Stimulated activated CD4-positive, alpha-beta T cell treated with anti-CD3 and anti-CD28 coated beads, Interleukin-2, amount 100 ng/mL, for 4 hours (primary cell): Measurements from ENCODE around the gene DDC.

Experiments used
- DNase-seq: peaks from one replicate; pipeline ENCODE4 v3.0.0-alpha.2; 2020; ENCODE audit warnings: low read depth

The DDC gene, protein sequence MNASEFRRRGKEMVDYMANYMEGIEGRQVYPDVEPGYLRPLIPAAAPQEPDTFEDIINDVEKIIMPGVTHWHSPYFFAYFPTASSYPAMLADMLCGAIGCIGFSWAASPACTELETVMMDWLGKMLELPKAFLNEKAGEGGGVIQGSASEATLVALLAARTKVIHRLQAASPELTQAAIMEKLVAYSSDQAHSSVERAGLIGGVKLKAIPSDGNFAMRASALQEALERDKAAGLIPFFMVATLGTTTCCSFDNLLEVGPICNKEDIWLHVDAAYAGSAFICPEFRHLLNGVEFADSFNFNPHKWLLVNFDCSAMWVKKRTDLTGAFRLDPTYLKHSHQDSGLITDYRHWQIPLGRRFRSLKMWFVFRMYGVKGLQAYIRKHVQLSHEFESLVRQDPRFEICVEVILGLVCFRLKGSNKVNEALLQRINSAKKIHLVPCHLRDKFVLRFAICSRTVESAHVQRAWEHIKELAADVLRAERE

DNA sequence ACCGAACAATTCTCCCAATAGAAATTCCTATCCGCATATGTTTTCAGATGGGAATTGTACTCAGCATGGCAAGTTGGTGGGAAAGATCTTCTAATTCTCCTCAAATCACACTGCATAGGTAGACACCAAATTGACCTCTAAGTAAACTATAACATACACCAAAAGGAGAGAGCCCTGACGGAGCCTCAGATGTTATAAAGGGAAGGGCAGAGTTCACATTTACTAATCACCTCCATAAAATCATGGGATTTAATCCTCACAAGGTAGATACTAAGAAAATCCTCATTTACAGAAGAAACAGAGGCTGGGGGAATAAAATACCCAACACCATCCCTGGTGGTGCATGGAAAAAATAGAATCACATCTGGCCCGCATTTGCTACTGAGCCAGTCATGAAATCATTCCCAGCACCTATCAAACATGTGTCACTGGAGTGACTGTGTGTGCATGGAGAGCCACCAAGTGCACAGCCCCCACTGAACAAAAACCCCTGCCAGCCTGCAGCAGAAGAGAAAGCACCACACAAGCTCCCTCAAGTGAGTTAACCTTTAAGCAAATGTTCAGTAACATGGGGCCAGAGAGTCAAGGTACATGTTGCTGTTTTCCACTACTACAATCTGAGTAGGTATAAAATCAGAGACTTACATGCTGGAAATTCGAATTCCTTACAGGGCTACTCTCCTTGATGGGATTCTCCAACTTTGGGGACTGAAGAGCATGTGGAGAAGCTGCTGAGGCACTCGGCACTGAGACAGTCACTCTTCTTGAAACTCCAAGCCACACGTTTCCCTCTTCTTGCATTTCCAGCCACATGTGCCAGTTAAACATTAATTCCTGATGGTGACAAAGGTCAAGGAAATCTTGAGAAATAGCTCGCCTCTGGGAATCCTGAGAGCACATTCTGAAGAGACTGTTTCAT is at the start of gene DDC:
DDC (minus strand) TSS at position 766 of the 919 bp plus-strand sequence. CDS start 21,320 bp downstream, outside the sequence.
- no peak for DNase-seq

DNA sequence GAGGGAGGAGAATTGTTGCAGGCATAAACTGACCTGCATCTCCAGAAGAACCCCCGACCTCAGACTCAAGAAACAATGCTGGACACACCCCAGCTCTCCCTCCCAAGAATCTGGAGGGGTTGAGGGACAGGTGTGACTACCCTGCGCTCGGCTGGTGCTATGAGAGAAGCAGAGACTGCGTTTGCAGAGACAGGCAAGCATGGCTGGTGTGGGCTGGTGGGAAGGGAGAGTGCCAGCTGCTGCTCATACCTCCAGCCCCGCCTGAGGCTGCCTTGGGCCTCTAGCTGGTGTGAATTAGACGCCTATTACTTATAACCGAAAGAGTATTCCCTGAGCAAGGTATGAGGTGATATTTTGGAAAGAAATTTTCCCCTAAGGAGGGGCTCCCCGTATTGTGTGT is 48.3 kb upstream of the DDC start:
- no peak for DNase-seq

DNA sequence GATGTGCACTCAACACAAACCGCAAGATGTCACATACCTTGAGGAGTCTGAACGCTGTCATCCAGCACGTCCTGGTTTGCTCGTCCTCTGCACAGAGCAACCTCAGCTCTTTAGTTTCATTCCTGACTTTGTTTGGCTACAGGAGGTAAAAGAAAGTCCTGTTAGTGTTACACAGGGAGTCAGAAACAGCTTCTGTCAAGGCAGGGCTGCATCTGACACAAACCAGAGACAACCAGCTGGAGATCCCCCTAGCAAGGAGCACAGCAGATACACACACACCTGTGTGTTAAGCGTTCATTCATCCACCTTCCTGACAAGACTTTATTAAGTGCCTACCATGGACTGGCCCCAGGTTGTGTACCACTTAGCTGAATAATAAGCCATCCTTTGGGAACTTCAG is 47.5 kb upstream of the DDC start:
- no peak for DNase-seq

DNA sequence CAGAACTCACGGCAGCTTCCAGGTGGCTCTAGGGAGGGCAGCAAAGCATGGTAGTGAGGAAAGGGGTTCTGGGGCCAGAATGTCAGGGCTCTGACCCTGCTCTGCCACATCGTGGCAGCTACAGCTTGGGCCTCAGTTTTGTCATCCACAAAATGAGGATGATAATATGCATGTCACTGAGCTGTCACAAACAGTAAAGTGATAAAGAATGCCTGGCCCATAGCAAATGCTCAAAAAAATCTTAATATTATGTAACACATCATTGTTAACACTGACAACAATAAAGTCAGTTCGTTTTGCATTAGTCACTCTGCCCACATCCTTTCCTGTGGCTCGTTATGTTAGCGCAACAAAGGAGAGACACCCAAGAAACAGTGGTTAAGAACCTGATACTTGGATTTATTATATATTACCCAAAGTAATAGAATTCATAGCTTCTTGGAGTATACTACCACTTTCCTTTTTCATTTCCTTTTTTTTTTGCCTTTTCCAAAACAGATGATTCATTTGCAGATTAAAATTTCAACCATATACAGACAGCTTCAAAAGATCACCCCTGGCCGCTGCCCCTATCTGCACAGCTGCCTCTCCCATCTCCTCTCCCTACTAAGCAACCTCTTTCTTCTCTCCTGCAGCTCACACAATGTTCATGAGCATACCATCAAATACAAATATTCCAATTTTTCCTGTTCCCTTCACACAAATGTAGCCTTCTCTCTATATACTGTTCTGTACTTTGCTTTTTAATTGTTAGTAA is 45.5 kb upstream of the DDC start:
- DNase-seq: peak; percentile 41

DNA sequence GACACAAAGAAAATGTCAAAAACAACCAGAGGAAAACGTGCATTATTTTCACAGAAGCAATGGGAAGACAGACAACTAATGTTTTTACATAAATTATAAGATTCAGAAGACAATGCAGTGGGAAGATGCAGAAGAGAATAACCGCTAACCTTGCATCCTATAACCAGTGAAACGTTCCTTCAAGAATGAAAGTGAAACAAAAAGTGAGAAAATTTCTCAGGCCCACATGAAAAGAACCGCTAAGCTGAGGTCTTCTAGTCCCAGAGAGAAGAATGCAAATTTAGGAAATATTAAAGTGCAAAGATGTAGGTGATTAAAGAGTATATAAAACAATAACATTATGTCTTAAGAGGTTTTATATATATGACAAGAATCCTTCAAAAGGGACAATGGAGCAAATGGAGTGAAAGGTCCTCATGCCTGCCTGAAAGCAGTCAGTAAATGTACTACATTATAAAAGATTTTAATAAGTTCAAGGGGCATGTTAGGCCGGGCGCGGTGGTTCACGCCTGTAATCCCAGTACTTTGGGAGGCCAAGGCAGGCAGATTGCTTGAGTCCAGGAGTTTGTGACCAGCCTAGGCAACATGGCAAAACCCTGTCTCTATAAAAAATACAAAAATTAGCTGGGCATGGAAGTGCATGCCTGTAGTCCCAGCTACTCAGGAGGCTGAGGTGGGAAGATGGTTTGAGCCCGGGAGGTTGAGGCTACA is 43.1 kb upstream of the DDC start:
- DNase-seq: no peak

DNA sequence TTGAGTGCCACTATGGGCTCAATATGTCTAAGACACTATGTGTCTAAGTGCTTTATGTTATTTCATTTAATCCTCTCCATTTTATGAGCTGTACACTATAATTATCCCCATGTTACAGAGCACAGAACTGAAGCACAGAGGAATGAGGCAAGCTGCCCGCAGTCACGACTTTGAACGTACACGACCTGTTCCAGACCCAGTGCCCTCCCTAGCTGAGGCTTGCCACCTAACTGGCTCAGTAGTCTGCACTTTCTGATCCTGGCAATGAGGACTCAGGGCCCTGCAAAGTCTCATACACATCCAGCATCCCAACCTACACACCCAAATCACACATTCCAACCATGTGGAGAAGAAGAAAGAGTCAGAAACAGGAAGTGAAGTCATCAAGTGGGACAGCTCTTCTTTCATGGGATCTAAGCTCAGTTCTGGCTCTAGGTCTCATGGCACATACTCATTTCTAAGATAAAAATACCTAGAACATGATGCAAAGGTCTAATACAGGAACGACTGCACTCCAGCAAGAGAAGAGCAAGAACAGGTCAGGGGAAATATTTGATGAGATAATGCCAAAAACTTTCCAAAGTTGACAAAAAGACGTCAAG is 42.4 kb upstream of the DDC start:
- DNase-seq: no peak

DNA sequence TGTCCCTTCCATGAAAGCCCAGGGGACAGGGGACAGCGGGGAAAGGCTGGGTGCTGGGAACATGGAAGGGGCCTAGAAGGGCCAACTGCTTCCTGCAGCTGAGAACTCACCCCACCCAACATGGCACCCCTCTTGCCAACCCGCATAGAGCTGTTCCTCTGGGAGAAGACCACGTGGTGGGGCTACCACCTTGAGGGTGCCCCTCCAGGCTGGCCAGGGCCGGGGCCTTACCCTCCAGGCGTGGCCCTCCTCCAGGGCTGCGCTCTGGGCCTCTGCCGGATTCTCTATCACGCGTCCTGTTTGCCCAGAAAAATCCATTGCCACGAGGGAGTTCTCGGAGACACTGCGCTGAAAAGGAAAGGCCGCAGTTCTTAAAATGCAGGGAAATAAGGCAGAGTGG is 39.9 kb upstream of the DDC start:
- DNase-seq: no peak

DNA sequence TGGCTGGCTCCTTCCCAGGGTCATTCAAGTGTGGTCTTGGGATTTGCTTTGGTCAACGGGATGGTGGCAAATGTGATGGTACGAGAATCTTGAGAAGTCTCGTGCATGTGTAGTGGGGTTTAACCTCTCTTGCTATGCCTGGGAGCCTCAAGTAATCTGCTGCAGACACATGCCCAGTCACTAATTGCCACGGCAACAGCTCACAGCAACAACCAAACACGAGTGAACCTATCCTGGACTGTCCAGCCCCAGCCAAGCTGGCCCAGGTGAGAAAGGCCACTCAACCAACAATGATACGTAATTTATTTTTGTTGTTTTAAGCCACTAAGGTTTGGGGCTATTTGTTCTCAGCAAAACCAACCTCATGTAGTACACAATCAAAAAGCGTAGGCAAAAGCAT is 38.1 kb upstream of the DDC start:
- DNase-seq: no peak

DNA sequence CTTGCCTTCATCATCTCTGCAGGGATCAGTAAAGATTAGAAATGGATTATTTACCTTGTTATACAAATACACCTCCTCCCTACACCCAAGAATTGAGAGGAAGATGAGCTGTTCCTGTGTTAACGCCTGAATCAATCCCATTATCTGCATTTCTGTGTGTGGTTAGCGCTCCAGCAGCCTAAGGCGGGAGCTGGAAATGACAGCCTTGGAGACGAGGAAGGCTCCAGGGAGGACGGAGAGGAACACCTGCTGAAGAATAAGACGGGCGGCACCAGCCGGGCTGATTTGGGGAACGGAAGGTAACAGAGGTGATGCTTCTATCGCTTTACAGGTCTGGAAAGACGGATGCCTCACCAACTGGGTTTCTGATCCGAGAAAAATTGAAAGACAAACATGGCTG is 34.2 kb upstream of the DDC start:
- no peak for DNase-seq

DNA sequence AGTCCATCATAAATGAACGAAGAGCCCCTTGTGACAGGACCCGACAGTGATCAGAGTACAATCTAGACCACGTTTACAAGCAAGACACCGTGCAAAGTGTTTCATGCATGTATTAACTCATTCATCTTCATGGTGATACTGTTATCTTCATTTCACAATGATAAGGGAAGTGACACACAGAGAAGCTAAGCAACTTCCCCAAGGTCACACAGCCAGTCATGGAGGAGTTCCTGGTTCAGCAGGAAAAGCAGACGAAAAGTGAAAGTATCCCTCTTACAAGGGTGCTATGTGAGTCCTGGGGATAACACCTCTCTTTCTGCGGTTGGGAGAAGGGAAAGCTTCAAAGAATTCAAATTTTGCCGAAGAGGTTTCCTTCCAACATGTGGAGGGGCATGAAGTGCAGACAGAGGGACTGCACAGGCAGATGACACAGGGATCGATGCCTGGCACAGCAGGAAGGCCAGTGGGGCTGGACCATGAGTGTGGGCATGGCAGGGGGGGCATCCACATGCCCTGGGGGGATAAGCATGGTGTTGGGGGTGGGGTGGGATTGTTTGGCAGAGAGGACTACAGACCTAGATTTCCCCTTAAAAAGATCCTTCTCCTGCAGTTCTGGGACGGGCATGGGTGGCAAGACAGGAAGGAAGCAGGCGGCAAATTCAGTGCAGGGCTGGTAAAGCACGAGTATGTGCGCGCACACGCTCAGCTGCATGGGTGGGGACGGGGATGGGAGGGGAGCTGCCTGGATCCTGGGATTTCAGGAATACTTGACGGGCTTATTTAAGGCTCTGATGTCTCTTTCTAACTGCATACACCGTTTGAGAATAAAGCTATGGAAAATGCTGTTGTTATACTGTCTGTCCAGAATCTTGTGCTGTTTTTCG is 33.5 kb upstream of the DDC start:
- no peak for DNase-seq

DNA sequence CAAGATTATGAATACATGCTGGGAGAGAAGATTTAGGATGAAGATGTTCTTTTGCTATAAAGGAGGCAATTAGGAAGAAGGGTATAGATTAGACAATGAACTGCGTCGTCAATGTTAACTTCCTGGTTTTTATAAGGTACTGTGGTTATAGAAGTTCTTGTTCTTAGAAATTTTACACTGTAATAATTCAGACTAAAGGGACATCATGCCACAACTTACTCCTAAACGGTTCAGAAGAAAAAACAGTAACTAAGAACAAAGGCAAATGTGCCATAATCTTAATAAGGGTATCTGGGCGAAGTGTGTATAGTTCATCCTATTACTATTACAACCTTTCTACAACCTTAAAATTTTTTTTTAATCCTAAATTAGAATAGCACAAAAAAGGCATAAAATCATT is 31.3 kb upstream of the DDC start:
- DNase-seq: no peak

DNA sequence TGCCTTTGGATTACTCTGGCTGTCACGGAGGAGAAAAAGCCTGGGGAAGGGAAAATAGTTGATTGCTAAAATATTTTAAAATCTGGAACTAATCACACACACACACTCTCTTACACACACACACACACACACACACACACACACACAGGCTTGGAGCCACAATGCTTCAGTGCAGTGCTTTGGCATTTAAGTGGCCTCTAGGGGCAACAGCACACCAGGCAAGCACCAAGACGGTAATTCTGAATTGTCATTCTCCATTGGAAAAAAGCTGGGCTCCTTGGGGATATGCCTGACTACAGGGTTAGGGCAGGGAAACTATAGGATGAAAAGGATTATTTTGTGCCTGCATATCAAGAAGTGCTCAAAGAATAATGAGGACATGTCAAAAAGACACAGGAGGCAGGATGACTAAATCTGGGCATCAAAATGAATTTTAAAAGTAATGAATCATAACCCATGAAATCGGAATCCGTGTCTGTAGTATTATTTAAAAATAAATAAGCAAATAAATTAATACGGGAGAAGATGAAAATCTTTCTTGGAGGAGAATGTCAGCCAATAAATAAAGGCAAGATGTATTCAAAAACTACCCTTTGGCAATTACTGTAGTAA is 30.4 kb upstream of the DDC start:
- no peak for DNase-seq

DNA sequence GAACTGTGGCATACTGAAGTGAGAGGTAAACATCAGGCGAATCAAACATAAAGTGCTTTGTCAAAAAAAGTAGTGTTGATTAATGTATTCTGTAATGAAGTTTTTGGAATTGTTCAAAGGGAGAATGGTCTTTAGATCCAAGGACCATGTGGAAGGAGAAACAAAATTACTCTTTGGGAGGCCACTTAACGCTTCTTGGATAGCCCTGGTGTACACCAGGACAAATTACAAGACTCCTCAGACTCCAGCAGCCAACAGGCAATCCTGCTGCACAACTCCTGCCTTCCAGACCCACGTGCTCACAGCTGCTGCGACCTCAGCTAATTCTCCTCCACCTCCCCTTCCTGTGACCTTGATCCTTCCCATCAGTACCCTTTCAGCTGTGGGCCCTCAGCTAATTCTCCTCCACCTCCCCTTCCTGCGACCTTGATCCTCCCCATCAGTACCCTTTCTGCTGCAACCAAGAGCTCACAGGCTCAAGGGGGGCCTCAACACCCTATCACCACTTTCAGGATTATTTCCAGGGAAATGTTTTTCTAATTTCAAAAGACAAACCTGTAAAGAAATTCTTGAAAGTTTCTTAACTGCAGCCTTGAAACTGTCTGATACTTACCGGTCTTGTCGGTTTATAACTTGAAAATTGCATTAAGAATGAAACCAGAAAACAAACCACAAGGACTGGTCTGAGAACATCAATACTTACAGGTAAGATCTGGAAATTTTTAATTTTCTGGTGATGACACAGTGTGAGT is 29.7 kb upstream of the DDC start:
- no peak for DNase-seq

DNA sequence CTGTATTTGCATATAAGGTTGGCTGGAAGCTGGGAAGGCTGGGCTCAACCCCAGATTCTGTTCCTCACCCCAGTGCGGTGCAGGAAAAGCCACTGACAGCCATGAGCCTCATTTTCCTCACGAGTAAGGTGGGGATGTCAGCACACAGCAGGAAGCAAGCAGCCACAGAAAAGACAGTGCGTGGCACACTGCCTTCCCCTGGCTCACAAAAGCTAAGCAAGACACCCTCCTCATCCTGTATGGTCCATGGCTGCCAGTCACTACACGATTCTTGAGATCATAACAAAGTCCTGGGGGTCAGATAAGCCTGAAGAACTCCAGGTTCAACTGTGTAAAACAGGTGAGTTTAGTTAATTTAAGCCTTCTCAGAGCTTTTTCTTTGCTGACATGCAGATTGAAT is 28.9 kb upstream of the DDC start:
- no peak for DNase-seq

DNA sequence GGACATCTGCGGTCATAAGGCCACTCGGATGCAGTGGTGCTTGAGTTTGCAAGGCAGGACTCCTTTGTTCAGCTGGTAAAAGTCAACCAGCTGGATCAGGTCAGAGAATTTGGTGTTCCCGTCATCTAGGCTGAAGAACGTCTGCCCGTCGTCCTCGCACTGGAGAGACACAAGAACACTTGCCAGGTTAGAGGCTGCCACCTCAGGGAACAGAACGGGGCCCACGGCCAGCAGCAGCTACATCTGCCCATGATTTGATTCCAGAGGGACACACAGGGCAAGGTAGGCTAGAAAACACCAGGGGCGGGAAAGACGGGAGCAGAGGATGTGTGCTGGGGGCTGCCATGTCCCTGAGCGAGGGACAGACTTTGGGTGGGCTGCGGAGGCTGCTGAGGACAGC is 27.7 kb upstream of the DDC start:
- no peak for DNase-seq

DNA sequence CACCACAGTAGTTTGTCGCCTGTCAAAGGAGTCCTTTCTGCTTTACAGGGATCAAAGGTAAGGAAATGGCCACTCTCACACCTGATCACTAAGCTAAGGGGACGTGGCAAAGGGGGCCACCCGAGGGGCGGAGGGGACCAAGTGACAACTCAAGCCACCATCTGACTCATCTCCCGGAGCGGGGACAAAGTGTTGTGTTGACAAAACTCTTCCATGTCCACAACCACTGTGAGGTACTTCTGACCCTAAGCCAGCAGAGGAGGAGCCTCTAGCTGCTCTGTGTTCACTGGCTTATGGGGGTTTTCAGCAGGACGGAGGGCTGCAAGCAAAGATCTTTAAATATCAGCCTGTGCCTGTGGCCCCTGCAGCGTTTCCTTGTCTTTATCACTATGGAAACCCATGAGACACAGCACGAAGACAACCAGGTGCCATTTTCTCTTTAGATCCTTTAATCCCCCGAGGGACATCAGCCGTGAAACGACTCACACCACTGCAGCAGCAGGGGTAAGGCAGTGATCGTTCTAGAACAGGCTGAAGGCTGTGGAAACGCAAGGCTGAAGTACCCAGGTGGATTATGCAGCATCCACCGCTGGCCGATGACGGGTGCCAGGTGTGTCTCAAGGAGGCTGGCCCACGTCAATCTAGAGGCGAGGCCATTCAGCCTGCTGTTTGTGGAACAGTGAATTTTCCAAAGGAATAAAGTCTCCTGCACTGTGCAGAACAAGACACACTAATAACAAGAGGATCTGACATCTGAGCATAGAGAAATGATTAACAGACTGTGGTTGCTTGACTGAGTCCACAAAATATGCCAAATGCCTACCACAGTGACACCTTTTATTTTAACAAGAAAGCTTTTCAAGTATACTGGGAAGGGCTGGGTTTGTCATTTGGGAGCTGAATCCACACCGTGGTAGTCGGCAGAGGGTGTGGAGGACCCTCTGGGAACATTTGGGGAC is 26.6 kb upstream of the DDC start:
- DNase-seq: no peak

DNA sequence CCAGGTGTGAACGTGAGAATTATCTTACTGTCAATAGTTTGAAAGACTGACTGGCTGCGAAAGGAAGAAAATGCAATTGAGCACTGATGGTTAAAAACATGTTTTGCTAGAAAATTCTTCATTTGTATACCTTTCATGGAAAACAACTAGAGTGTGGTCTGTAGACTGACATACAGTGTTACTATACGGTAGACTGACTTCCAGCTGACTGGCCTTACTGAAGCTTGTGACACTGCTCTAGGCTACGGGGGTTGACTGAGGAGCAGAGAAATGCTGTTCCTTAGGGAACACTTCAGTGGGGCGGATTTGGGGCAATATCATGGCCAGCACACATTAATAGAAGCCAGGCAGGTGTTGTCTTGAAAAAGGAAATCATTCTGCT is 25.9 kb upstream of the DDC start:
- no peak for DNase-seq

DNA sequence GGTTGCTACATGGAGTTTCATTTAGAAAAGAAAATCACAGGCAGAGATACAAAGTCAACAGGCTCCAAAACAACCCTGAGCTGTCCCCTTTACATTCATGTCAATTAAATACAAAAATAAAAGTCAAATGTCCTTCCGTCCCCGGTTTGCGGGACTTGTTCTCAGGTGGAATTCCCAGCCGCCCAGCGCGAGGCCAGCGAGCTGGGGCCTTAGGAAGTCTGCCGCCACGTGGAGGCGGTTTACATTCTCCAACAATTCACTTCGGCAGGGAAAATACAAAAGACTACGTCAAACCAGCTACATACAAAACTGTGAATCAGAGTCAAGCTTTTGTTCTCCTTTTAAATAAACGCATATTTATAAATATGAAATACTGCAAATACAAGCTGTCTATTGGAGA is 25.3 kb upstream of the DDC start:
- no peak for DNase-seq
